OCI-LY3 (cell line): Measurements from ENCODE around the gene SAMD13.

Experiments used
- H2AFZ ChIP-seq: fragments of 200-600, 300-600 bp; shearing (Covaris generic); 2 replicates; pipeline ENCODE4 v1.6.0; 2014; ENCODE audit warnings: antibody characterized with exemption, low read depth, low read length
- H3K27ac ChIP-seq: fragments of 200-600, 300-600 bp; sonication (generic); 2 replicates; pipeline ENCODE4 v1.5.1; 2014; ENCODE audit warnings: mild to moderate bottlenecking, low read length, moderate library complexity, mixed read lengths
- H3K27me3 ChIP-seq: fragments of 200-600, 300-600 bp; sonication (generic); 2 replicates; pipeline ENCODE4 v1.6.1; 2014; ENCODE audit warnings: low read depth, low read length, mixed read lengths
- H3K36me3 ChIP-seq: fragments of 200-600, 300-600 bp; sonication (generic); replicated peaks from 2 replicates; pipeline ENCODE3; 2014; ENCODE audit warnings: low read depth, low read length, mixed read lengths
- H3K4me1 ChIP-seq: fragments of 300-600, 200-600 bp; sonication (generic); 2 replicates; pipeline ENCODE4 v1.6.1; 2014; ENCODE audit warnings: low read length, mixed read lengths
- H3K4me2 ChIP-seq: fragments of 200-600, 300-600 bp; sonication (generic); 2 replicates; pipeline ENCODE4 v1.6.1; 2014; ENCODE audit warnings: low read length, mixed read lengths
- H3K4me3 ChIP-seq: fragments of 300-600, 200-600 bp; sonication (generic); 2 replicates; pipeline ENCODE4 v1.5.1; 2014; ENCODE audit warnings: antibody characterized with exemption, mild to moderate bottlenecking, low read length, moderate library complexity
- H3K79me2 ChIP-seq: fragments of 300-600, 200-600 bp; shearing (Covaris generic); 2 replicates; pipeline ENCODE4 v1.6.1; 2014; ENCODE audit warnings: mild to moderate bottlenecking, low read length, mixed read lengths
- H3K9ac ChIP-seq: fragments of 300-600, 200-600 bp; shearing (Covaris generic); 2 replicates; pipeline ENCODE4 v1.6.0; 2014; ENCODE audit warnings: mild to moderate bottlenecking, low read length, moderate library complexity
- H3K9me3 ChIP-seq: fragments of 200-600, 300-600 bp; shearing (Covaris generic); 2 replicates; pipeline ENCODE4 v1.6.1; 2014; ENCODE audit warnings: low read length, mixed read lengths; ENCODE audit not compliant: insufficient read depth
- H4K20me1 ChIP-seq: fragments of 200-600, 300-600 bp; sonication (generic); 2 replicates; pipeline ENCODE4 v1.6.1; 2016; ENCODE audit warnings: low read length, mixed read lengths; ENCODE audit not compliant: insufficient read depth
- EZH2phosphoT487 ChIP-seq: fragments of 200-600 bp; shearing (Covaris generic); IDR thresholded peaks from 2 replicates; pipeline ENCODE4 v1.6.1; 2018; ENCODE audit warnings: antibody characterized with exemption, mixed run types, low read depth
- TF ChIP-seq, protein P1 (sequence below): fragments of 200-600, 300-600 bp; sonication (generic); IDR thresholded peaks from 2 replicates; pipeline ENCODE4 v1.5.1; 2014; ENCODE audit warnings: antibody characterized with exemption, low read length, low read depth

Gene SAMD13

DNA sequence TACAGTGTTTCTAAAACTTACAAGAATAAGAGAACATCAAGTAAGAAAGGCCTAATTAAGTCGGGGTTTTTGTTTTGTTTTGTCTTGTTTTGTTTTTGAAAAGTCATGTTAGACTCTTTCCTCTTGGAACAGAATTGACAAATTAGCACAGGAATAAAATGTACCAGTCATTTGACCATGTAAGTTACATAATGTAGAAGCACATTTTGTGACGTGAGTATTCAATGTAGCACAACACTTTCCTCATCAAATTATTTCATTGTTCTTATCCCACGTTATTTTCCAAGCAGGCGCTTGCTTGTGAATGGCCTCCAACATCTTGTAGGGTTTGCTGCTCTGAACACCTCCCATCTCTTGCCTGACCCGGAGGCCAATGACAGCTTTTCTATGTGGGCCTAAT is 62.1 kb downstream of the SAMD13 start:
- Histone ChIP-seq H3K9me3 (no peaks in the 10 kb centered on the region), H4K20me1 (no peaks in the 10 kb centered on the region), H3K27ac (no peak overlapping the region), H2AFZ (no peak overlapping the region), H3K9ac (no peak overlapping the region), H3K36me3 (no peaks in the 10 kb centered on the region), H3K27me3 (no peaks in the 10 kb centered on the region), H3K4me1 (no peaks in the 10 kb centered on the region), H3K4me3 (no peak overlapping the region), H3K4me2 (no peak overlapping the region), H3K79me2 (no peaks in the 10 kb centered on the region)
- TF ChIP-seq, protein P1, sequence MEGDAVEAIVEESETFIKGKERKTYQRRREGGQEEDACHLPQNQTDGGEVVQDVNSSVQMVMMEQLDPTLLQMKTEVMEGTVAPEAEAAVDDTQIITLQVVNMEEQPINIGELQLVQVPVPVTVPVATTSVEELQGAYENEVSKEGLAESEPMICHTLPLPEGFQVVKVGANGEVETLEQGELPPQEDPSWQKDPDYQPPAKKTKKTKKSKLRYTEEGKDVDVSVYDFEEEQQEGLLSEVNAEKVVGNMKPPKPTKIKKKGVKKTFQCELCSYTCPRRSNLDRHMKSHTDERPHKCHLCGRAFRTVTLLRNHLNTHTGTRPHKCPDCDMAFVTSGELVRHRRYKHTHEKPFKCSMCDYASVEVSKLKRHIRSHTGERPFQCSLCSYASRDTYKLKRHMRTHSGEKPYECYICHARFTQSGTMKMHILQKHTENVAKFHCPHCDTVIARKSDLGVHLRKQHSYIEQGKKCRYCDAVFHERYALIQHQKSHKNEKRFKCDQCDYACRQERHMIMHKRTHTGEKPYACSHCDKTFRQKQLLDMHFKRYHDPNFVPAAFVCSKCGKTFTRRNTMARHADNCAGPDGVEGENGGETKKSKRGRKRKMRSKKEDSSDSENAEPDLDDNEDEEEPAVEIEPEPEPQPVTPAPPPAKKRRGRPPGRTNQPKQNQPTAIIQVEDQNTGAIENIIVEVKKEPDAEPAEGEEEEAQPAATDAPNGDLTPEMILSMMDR, result no peak
- TF ChIP-seq EZH2phosphoT487, result no peak

DNA sequence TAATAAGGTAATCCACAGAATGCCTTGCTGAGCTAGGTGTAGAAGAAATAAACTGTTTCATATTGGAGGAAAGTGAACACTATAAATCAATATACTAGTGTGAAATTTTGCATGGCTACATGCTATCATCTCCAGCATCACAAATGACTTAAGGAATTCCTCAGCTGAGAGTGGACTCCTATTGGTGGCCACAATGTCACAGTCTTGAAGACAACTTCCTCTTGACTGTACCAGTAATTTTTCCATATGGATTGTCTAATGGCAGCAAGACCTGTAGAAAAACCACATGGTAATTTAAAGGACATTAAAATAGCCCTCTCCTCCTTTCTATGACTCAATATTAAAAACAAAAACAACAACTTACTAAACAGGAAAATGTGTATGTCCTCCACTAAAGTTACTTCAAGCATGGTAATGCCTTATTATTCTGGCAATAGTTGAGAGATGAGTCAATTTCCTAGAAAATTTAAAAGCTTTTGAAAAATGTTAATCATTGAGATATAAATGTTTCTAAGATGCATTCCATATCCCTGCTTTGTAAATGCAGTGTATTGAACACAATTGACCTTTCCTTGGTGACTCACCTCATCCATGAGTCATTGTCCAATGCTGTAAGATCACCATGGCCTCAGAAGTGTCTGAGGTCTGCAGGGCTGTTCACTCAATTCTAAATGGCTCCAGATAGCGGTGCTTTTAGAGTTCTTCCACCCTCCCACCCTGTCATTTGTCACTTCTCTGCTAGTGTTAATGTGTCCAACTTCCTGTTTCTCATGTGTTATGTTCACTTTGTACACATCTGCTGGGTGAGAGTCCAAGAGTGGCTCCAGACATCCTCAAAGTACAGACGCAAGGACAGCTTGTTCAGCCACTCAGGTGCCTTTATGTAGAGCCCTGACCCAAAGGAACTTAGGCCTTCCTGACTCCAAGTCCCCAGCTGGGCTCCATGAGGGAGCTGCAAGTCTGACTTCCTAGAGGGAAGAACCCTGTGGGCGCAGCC is 64.0 kb downstream of the SAMD13 start:
- no peaks in the 10 kb centered on the region for H3K9me3 ChIP-seq
- no peak overlapping the region for H2AFZ ChIP-seq
- no peak overlapping the region for H3K4me3 ChIP-seq
- H3K9ac ChIP-seq, result no peak overlapping the region
- no peaks in the 10 kb centered on the region for H3K4me1 ChIP-seq
- H4K20me1 ChIP-seq, result no peaks in the 10 kb centered on the region
- H3K27ac ChIP-seq, result no peak overlapping the region
- H3K79me2 ChIP-seq, result no peaks in the 10 kb centered on the region
- no peak overlapping the region for H3K4me2 ChIP-seq
- TF ChIP-seq, protein P1, result no peak
- no peak for TF ChIP-seq EZH2phosphoT487
- H3K36me3 ChIP-seq, result no peaks in the 10 kb centered on the region
- no peaks in the 10 kb centered on the region for H3K27me3 ChIP-seq

GRCh38 chr1:84366786-84367185 is 65.3 kb downstream of the SAMD13 start:
- no peak overlapping the region for H2AFZ ChIP-seq
- H4K20me1 ChIP-seq, result no peaks in the 10 kb centered on the region
- H3K79me2 ChIP-seq, result no peaks in the 10 kb centered on the region
- H3K9me3 ChIP-seq, result no peaks in the 10 kb centered on the region
- H3K36me3 ChIP-seq, result no peaks in the 10 kb centered on the region
- TF ChIP-seq, protein P1, result no peak
- no peak overlapping the region for H3K9ac ChIP-seq
- H3K4me1 ChIP-seq, result no peaks in the 10 kb centered on the region
- H3K4me2 ChIP-seq, result no peak overlapping the region
- no peak overlapping the region for H3K4me3 ChIP-seq
- no peaks in the 10 kb centered on the region for H3K27me3 ChIP-seq
- no peak overlapping the region for H3K27ac ChIP-seq

DNA sequence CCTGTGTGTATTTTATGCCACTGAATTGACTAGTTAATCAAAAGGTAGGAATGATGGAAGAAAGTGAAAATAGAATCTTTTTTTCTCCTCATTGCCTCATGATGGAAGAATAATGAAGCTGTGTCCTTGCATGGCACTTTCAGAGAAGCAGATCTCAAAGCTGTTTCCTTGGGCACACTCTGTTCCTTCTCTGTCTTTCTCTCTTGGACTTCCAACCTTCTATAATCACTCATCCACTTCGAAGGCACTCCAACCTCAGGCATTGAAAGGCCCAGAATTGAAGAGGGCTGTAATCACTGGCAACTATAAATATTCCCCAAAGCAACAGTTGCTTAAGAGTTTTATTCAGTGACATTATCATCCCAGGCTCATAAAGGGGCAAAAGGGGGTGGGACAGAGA is 65.7 kb downstream of the SAMD13 start:
- no peak overlapping the region for H3K4me2 ChIP-seq
- H3K9ac ChIP-seq, result no peak overlapping the region
- no peak overlapping the region for H3K4me3 ChIP-seq

More for the DNA sequence above, 65.7 kb downstream of the SAMD13 start:
- Histone ChIP-seq H3K9me3 (no peaks in the 10 kb centered on the region), H3K4me1 (no peaks in the 10 kb centered on the region), H3K27me3 (no peaks in the 10 kb centered on the region), H4K20me1 (no peaks in the 10 kb centered on the region), H3K36me3 (no peaks in the 10 kb centered on the region), H3K27ac (no peak overlapping the region), H2AFZ (no peak overlapping the region), H3K79me2 (no peaks in the 10 kb centered on the region)
- TF ChIP-seq EZH2phosphoT487, result no peak
- TF ChIP-seq, protein P1, result no peak
